Liver (tissue), 9 donors: Measurements from ENCODE around the gene INO80C. TPM values are rescaled to one million over a fixed set of nuclear protein-coding genes. Genes with fewer than 3 reads are reported as not detected.

ENCODE experiments used
- DNase-seq: peaks from one replicate; pipeline ENCODE4 v3.0.0-alpha.2; 2017; ENCODE audit warnings: low spot score
- H3K27ac ChIP-seq, 2 donors: one replicate each; pipeline ENCODE4 v1.7.0; 2013; ENCODE audit warnings: inconsistent platforms in 2 of 2, low read length in 2 of 2, control low read depth in 1 of 2, low read depth in 1 of 2, mild to moderate bottlenecking in 1 of 2
- H3K27me3 ChIP-seq, 4 donors: one replicate each; pipeline versions ENCODE4 v1.6.1 to v1.7.0; 2013; ENCODE audit warnings: low read length in 3 of 4, inconsistent platforms in 1 of 4, mild to moderate bottlenecking in 1 of 4, moderate library complexity in 1 of 4; ENCODE audit not compliant: control insufficient read depth in 4 of 4, insufficient read depth in 4 of 4
- H3K36me3 ChIP-seq, 4 donors: one replicate each; pipeline versions ENCODE4 v1.6.1 to v1.7.0; 2013; ENCODE audit warnings: low read length in 3 of 4, mild to moderate bottlenecking in 3 of 4, low read depth in 1 of 4, moderate library complexity in 1 of 4; ENCODE audit not compliant: control insufficient read depth in 4 of 4, insufficient read depth in 3 of 4
- H3K4me1 ChIP-seq, 4 donors: one replicate each; pipeline versions ENCODE4 v1.6.1 to v1.7.0; 2013; ENCODE audit warnings: low read length in 3 of 4, mild to moderate bottlenecking in 3 of 4, moderate library complexity in 1 of 4; ENCODE audit not compliant: control insufficient read depth in 4 of 4, insufficient read depth in 4 of 4
- H3K4me3 ChIP-seq, 3 donors: one replicate each; pipeline versions ENCODE4 v1.6.1 to v1.7.0; 2013; ENCODE audit warnings: low read length in 3 of 3, control low read depth in 1 of 3, low read depth in 1 of 3, mild to moderate bottlenecking in 1 of 3
- H3K9ac ChIP-seq, 2 donors: one replicate each; pipeline ENCODE4 v1.7.0; 2013; ENCODE audit warnings: low read length in 2 of 2, mild to moderate bottlenecking in 2 of 2, moderate library complexity in 2 of 2, control low read depth in 1 of 2, low read depth in 1 of 2
- H3K9me3 ChIP-seq, 4 donors: one replicate each; pipeline versions ENCODE4 v1.6.1 to v1.7.0; 2013; ENCODE audit warnings: low read length in 3 of 4; ENCODE audit not compliant: control insufficient read depth in 4 of 4
- ATF3 ChIP-seq: IDR thresholded peaks from 2 replicates; pipeline ENCODE4 v1.6.1; 2016; ENCODE audit warnings: antibody characterized with exemption
- CTCF ChIP-seq: fragments of 150-350 bp; IDR thresholded peaks from 2 replicates; pipeline ENCODE4 v1.5.1; 2017; ENCODE audit warnings: improper control_type of control experiment, low read depth, low read length; ENCODE audit not compliant: missing input control
- EGR1 ChIP-seq, 2 donors: IDR thresholded peaks; 2 replicates each; pipeline ENCODE4 v1.6.1; 2016 to 2018; ENCODE audit warnings: antibody characterized with exemption in 2 of 2, low read depth in 2 of 2
- FOXA1 ChIP-seq: IDR thresholded peaks from 2 replicates; pipeline ENCODE4 v1.6.1; 2016; ENCODE audit warnings: antibody characterized with exemption
- FOXA2 ChIP-seq: IDR thresholded peaks from 2 replicates; pipeline ENCODE4 v1.6.1; 2016; ENCODE audit warnings: antibody characterized with exemption
- GABPA ChIP-seq, 2 donors: IDR thresholded peaks in 1 of 2; conservative IDR thresholded peaks in 1 of 2; 2 replicates each; pipeline ENCODE4 v1.6.1; 2016; ENCODE audit warnings: antibody characterized with exemption in 2 of 2, mild to moderate bottlenecking in 1 of 2, moderate library complexity in 1 of 2
- HNF4A ChIP-seq, 2 donors: conservative IDR thresholded peaks; 2 replicates each; pipeline ENCODE4 v1.6.1; 2016; ENCODE audit warnings: antibody characterized with exemption in 2 of 2, mild to moderate bottlenecking in 2 of 2
- HNF4G ChIP-seq: IDR thresholded peaks from 2 replicates; pipeline ENCODE4 v1.6.1; 2016; ENCODE audit warnings: antibody characterized with exemption
- JUND ChIP-seq, 2 donors: IDR thresholded peaks; 2 replicates each; pipeline ENCODE4 v1.6.1; 2016; ENCODE audit warnings: antibody characterized with exemption in 2 of 2
- NR2F2 ChIP-seq: IDR thresholded peaks from 2 replicates; pipeline ENCODE4 v1.6.1; 2016; ENCODE audit warnings: antibody characterized with exemption
- RAD21 ChIP-seq, 2 donors: IDR thresholded peaks; 2 replicates each; pipeline ENCODE4 v1.6.1; 2016; ENCODE audit warnings: antibody characterized with exemption in 2 of 2, mild to moderate bottlenecking in 2 of 2
- RXRA ChIP-seq, 2 donors: IDR thresholded peaks; 2 replicates each; pipeline ENCODE4 v1.6.1; 2017 to 2018; ENCODE audit warnings: antibody characterized with exemption in 2 of 2, mild to moderate bottlenecking in 1 of 2
- SP1 ChIP-seq: IDR thresholded peaks from 2 replicates; pipeline ENCODE4 v1.6.1; 2018; ENCODE audit warnings: antibody characterized with exemption, mild to moderate bottlenecking
- TAF1 ChIP-seq: conservative IDR thresholded peaks from 2 replicates; pipeline ENCODE4 v1.6.1; 2016; ENCODE audit warnings: antibody characterized with exemption, mild to moderate bottlenecking
- YY1 ChIP-seq: IDR thresholded peaks from 2 replicates; pipeline ENCODE4 v1.6.1; 2016; ENCODE audit warnings: antibody characterized with exemption, mild to moderate bottlenecking
- WGBS: extraction: QIAGEN DNeasy Blood & Tissue Kit; methylation state at CpG from one replicate; pipeline ENCODE4 v1.1.7; 2013; 5-methylcytosine and 5-hydroxymethylcytosine counted together
- polyA plus RNA-seq, 2 donors: library from polyadenylated mRNA; stranded (reverse) in 1 of 2; unstranded in 1 of 2; fragments of 200-250 nt in 1 of 2; fragments of >200 nt in 1 of 2; fragmentation: Nextera tagmentation in 1 of 2; extraction: Ambion mirVana in 1 of 2; gene quantifications; one replicate each; pipeline versions ENCODE4 v1.2.1 to v1.2.3, GENCODE V29; 2013 to 2015
- total RNA-seq, 2 donors: library from RNA; depleted of rRNA; stranded (reverse); fragments of >200 nt; gene quantifications; one replicate each; pipeline ENCODE4 v1.2.3, GENCODE V29; 2014
- TF ChIP-seq, protein P1 (sequence below): IDR thresholded peaks from 2 replicates; pipeline ENCODE4 v1.6.1; 2016; ENCODE audit warnings: antibody characterized with exemption
- TF ChIP-seq, protein P2 (sequence below): IDR thresholded peaks from 2 replicates; pipeline ENCODE4 v1.6.1; 2016; ENCODE audit warnings: antibody characterized with exemption
- TF ChIP-seq, protein P3 (sequence below): IDR thresholded peaks from 2 replicates; pipeline ENCODE4 v1.6.1; 2016; ENCODE audit warnings: antibody characterized with exemption, mild to moderate bottlenecking
- donor health status: healthy.
- donor health status: healthy.
- donor health status: healthy.
- donor health status: healthy.
- donor health status: healthy.

The INO80C gene
- total and polyA plus RNA-seq, 4 donors: 4.6 to 13.4 (median 10.5) TPM

DNA sequence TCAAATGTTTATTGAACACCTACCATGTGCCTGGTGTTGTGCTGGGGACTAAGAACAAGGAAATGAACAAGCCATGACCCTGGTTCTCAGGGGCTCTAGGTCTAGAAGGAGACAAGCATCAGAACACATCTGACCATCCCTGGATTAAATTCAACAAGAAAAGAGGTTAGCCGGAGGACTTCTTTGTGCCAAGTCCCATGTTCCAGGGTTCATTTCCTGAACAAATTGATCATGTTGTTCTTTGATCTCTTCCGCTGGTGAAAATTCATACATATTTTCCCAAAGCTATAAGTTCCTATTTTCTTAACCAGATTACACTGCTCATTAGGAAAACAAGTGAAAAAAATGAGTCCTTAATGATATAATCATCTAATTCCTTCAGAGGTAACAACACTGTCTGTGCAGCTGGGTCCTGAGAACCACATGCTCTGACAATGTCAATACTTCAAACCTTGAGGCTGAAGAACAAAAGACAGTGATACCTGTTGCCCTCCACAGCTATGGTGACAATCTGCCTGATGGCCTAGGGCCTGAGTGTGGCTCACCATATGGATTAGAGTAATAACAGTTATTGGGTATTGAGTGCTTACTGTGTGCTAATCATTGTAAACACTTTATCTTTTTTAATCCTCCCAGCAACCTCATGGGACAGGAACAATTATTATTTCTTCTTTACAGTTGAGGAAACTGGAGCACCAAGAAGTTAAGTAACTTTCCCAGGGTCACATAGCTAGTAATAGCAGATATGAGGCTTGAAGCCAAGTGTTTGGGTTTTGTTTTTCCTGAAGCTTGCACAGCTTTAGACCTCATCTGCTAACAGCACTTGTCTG, 24.6 kb upstream of the INO80C start:
- TF ChIP-seq HNF4G: no peak
- Histone ChIP-seq H3K4me1 (peaks cover 2 to 23% (median 5%) of the 10 kb centered on the region in 4 donors), H3K36me3 (no peaks in the 10 kb centered on the region), H3K27me3 (no peaks in the 10 kb centered on the region), H3K9ac (no peak overlapping the region), H3K27ac (no peak overlapping the region), H3K9me3 (no peaks in the 10 kb centered on the region), H3K4me3 (no peak overlapping the region)
- DNase-seq: no peak
- 30% methylated on average over 2 of the region's 2 CpGs for WGBS

GRCh38 chr18:35521133-35521532, 23.4 kb upstream of the INO80C start:
- WGBS: 95% methylated on average over 5 of the region's 5 CpGs
- no peak overlapping the region for H3K9ac ChIP-seq
- no peak overlapping the region for H3K27ac ChIP-seq
- TF ChIP-seq FOXA2 (no peak), RXRA (IDR thresholded peaks at IDR 0.05) (no peak), HNF4A (conservative IDR thresholded peaks at IDR 0.05) (no peak), NR2F2 (no peak), TAF1 (no peak), CTCF (no peak), SP1 (no peak), ATF3 (no peak), JUND (IDR thresholded peaks at IDR 0.05) (no peak), YY1 (no peak), RAD21 (IDR thresholded peaks at IDR 0.05) (no peak), GABPA (IDR thresholded peaks at IDR 0.05 in 1 of 2, conservative IDR thresholded peaks at IDR 0.05 in 1 of 2) (no peak), HNF4G (no peak), EGR1 (IDR thresholded peaks at IDR 0.05; ENCODE audit: low read depth in 2 of 2) (no peak), FOXA1 (no peak)
- TF ChIP-seq, protein P1, sequence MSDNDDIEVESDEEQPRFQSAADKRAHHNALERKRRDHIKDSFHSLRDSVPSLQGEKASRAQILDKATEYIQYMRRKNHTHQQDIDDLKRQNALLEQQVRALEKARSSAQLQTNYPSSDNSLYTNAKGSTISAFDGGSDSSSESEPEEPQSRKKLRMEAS: no peak
- TF ChIP-seq, protein P2, sequence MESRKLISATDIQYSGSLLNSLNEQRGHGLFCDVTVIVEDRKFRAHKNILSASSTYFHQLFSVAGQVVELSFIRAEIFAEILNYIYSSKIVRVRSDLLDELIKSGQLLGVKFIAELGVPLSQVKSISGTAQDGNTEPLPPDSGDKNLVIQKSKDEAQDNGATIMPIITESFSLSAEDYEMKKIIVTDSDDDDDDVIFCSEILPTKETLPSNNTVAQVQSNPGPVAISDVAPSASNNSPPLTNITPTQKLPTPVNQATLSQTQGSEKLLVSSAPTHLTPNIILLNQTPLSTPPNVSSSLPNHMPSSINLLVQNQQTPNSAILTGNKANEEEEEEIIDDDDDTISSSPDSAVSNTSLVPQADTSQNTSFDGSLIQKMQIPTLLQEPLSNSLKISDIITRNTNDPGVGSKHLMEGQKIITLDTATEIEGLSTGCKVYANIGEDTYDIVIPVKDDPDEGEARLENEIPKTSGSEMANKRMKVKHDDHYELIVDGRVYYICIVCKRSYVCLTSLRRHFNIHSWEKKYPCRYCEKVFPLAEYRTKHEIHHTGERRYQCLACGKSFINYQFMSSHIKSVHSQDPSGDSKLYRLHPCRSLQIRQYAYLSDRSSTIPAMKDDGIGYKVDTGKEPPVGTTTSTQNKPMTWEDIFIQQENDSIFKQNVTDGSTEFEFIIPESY: no peak
- TF ChIP-seq, protein P3, sequence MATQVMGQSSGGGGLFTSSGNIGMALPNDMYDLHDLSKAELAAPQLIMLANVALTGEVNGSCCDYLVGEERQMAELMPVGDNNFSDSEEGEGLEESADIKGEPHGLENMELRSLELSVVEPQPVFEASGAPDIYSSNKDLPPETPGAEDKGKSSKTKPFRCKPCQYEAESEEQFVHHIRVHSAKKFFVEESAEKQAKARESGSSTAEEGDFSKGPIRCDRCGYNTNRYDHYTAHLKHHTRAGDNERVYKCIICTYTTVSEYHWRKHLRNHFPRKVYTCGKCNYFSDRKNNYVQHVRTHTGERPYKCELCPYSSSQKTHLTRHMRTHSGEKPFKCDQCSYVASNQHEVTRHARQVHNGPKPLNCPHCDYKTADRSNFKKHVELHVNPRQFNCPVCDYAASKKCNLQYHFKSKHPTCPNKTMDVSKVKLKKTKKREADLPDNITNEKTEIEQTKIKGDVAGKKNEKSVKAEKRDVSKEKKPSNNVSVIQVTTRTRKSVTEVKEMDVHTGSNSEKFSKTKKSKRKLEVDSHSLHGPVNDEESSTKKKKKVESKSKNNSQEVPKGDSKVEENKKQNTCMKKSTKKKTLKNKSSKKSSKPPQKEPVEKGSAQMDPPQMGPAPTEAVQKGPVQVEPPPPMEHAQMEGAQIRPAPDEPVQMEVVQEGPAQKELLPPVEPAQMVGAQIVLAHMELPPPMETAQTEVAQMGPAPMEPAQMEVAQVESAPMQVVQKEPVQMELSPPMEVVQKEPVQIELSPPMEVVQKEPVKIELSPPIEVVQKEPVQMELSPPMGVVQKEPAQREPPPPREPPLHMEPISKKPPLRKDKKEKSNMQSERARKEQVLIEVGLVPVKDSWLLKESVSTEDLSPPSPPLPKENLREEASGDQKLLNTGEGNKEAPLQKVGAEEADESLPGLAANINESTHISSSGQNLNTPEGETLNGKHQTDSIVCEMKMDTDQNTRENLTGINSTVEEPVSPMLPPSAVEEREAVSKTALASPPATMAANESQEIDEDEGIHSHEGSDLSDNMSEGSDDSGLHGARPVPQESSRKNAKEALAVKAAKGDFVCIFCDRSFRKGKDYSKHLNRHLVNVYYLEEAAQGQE: no peak
- no peak for DNase-seq
- H3K4me3 ChIP-seq: no peak overlapping the region
- no peaks in the 10 kb centered on the region for H3K27me3 ChIP-seq
- H3K36me3 ChIP-seq: no peaks in the 10 kb centered on the region
- H3K9me3 ChIP-seq: no peaks in the 10 kb centered on the region
- peaks cover under 1 to 16% (median 4%) of the 10 kb centered on the region in 4 donors for H3K4me1 ChIP-seq
